H1 (cell line): ENCODE data around the gene TRIM28. TPM values are rescaled to one million over a fixed set of nuclear protein-coding genes. Genes with fewer than 3 reads are reported as not detected.

Experiments
- FOSL1 ChIP-seq: IDR thresholded peaks from 2 replicates; pipeline ENCODE4 v1.6.1; 2011; ENCODE audit warnings: mild to moderate bottlenecking, low read depth, low read length, moderate library complexity; ENCODE audit not compliant: insufficient read depth
- RFX5 ChIP-seq: IDR thresholded peaks from 2 replicates; pipeline ENCODE4 v1.6.1; 2011; ENCODE audit warnings: low read depth, low read length, improper control_type of control experiment, borderline replicate concordance
- polyA plus RNA-seq, 7 experiments: library from polyadenylated mRNA; depleted of rRNA in 3 of 7; stranded (reverse) in 5 of 7; unstranded in 2 of 7; fragments of >200 nt in 5 of 7; fragments of 200-250 nt in 2 of 7; gene quantifications; 1 replicate in 5 of 7; 2 replicates in 1 of 7; 4 replicates in 1 of 7; pipeline versions ENCODE4 v1.2.1 to v1.2.3, GENCODE V29; 2011 to 2013; ENCODE audit warnings: missing spikeins in 2 of 7, mixed read lengths in 2 of 7
- total RNA-seq: library from RNA; stranded (reverse); fragmentation: NEBNext Ultra II Directional; extraction: Animal tissue kit (Norgen Biotek cat#: 25700); gene quantifications from 2 replicates; pipeline ENCODE4 v1.2.1, GENCODE V29; 2021
- TF ChIP-seq, protein P1 (sequence below), 3 experiments: IDR thresholded peaks; 1 replicate in 2 of 3; 2 replicates in 1 of 3; pipeline versions ENCODE4 v1.5.1 to v1.6.1; 2011; ENCODE audit warnings: low read length in 3 of 3, mild to moderate bottlenecking in 3 of 3, inconsistent platforms in 2 of 3, low read depth in 1 of 3, moderate library complexity in 1 of 3; ENCODE audit not compliant: insufficient read depth in 1 of 3; ENCODE audit errors: control extremely low read depth in 1 of 3

TRIM28 gene
- total and polyA plus RNA-seq, 2 of the 8 experiments (the other 6 are each of a cell fraction or from before 2014, with no cell fraction given) = 1,433 to 1,442 TPM

DNA sequence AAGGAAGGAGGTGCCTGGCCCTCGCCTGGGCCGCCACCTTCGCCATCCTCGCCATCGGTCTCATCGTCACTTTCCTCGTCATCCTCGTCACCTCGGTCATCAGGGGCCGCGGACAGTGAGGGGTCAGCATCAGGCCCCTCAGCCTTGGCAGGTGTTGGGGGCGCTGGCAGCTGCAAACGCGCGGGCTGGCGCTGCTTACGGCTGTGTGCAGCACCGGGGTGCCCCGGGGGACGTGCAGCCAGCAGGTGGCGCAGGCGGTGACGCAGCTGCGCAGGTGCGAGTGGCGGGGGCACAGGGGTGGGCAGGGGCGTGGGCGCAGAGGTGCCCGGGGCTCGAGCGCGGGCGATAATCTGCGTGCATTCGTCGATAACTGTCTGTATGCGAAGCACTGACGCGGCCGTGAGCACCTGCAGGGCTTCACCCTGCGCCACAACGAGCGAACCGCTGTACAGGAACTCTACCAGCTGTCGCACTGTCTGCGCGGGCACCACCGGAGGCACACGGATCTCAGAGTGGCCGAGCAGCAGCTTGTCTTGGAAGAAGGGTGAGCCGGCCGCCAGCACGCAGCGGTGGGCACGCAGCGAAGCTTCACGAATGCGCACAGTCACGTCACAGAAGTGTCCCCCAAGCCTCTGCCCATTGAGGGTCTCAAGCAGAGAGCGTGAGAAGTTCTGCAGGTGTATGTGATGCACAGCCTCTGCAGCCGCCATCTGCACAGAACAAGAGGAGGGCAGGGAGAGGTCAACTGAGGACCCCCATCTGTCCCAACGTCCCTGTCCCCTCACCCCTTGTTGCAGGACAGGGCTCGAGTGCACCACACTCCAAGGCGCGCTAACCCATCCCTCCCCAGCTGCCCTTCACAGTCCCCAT is 26.7 kb upstream of the TRIM28 start (continued):
- TF ChIP-seq, protein P1, sequence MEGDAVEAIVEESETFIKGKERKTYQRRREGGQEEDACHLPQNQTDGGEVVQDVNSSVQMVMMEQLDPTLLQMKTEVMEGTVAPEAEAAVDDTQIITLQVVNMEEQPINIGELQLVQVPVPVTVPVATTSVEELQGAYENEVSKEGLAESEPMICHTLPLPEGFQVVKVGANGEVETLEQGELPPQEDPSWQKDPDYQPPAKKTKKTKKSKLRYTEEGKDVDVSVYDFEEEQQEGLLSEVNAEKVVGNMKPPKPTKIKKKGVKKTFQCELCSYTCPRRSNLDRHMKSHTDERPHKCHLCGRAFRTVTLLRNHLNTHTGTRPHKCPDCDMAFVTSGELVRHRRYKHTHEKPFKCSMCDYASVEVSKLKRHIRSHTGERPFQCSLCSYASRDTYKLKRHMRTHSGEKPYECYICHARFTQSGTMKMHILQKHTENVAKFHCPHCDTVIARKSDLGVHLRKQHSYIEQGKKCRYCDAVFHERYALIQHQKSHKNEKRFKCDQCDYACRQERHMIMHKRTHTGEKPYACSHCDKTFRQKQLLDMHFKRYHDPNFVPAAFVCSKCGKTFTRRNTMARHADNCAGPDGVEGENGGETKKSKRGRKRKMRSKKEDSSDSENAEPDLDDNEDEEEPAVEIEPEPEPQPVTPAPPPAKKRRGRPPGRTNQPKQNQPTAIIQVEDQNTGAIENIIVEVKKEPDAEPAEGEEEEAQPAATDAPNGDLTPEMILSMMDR (IDR thresholded peaks at IDR 0.05; ENCODE audit: control extremely low read depth in 1 of 3, insufficient read depth in 1 of 3, low read depth in 1 of 3, low read length in 3 of 3) = peak in 2 of 3 experiments; percentile 25 to 51; a peak in 3 of 4 replicates
- no peak for TF ChIP-seq FOSL1
- no peak for TF ChIP-seq RFX5
